ENCODE data around the gene PITPNM2. TPM values are rescaled to one million over a fixed set of nuclear protein-coding genes. Genes with fewer than 3 reads are reported as not detected.

The PITPNM2 gene
- total RNA-seq, 1 experiment from 2014 or later: 15.2 TPM

- H3K4me1 ChIP-seq (ENCODE audit: control insufficient read depth in 1 of 2, insufficient read depth in 2 of 2, low read length in 2 of 2): peaks cover 49 to 57% of the 10 kb centered on the region in 2 experiments
- H3K4me2 ChIP-seq (ENCODE audit: low read length): peak overlapping the region; percentile 84
- H3K27ac ChIP-seq (ENCODE audit: low read depth, low read length): peak overlapping the region; percentile 86
- no peak overlapping the region for H2AFZ ChIP-seq (ENCODE audit: low read depth, low read length, poor library complexity, severe bottlenecking)
- peak overlapping the region; percentile 57 for H3K9ac ChIP-seq (ENCODE audit: low read length)
- intact Hi-C loops (cut with micrococcal nuclease): loop anchor here (10.0 kb wide), 1 partner anchor 168 kb away; the partner anchor contains the start of gene OGFOD2
- no TSS peak for BruUV-seq (replicated peaks)
- no peaks in the 10 kb centered on the region for H3K27me3 ChIP-seq (ENCODE audit: insufficient read depth, low read length)
- ChIA-PET RAD21 (ENCODE audit: low non-redundant PET in 1 of 2, low total read pairs in 2 of 2, uncharacterized antibody in 2 of 2, unreplicated experiment in 2 of 2) (interaction anchor here in 1 of 2 experiments (1.2 kb wide), 1 partner anchor 99 kb away, joined by 3 read pairs; no protein-coding TSS in a partner anchor), POLR2A (interaction anchor here (0.9 kb wide), 1 partner anchor 90 kb away, joined by 3 read pairs; the partner anchor contains the start of genes MPHOSPH9 and MTRFR), CTCF (no interaction called here)
- TF ChIP-seq, protein P1, sequence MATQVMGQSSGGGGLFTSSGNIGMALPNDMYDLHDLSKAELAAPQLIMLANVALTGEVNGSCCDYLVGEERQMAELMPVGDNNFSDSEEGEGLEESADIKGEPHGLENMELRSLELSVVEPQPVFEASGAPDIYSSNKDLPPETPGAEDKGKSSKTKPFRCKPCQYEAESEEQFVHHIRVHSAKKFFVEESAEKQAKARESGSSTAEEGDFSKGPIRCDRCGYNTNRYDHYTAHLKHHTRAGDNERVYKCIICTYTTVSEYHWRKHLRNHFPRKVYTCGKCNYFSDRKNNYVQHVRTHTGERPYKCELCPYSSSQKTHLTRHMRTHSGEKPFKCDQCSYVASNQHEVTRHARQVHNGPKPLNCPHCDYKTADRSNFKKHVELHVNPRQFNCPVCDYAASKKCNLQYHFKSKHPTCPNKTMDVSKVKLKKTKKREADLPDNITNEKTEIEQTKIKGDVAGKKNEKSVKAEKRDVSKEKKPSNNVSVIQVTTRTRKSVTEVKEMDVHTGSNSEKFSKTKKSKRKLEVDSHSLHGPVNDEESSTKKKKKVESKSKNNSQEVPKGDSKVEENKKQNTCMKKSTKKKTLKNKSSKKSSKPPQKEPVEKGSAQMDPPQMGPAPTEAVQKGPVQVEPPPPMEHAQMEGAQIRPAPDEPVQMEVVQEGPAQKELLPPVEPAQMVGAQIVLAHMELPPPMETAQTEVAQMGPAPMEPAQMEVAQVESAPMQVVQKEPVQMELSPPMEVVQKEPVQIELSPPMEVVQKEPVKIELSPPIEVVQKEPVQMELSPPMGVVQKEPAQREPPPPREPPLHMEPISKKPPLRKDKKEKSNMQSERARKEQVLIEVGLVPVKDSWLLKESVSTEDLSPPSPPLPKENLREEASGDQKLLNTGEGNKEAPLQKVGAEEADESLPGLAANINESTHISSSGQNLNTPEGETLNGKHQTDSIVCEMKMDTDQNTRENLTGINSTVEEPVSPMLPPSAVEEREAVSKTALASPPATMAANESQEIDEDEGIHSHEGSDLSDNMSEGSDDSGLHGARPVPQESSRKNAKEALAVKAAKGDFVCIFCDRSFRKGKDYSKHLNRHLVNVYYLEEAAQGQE (IDR thresholded peaks at IDR 0.05; ENCODE audit: low read depth): no peak
- TF ChIP-seq ELF1 (IDR thresholded peaks at IDR 0.05; ENCODE audit: borderline replicate concordance, low read depth) (no peak), SRF (IDR thresholded peaks at IDR 0.05; ENCODE audit: low read depth) (no peak), EZH2phosphoT487 (IDR thresholded peaks at IDR 0.05; ENCODE audit: borderline replicate concordance) (no peak), SIN3A (IDR thresholded peaks at IDR 0.05; ENCODE audit: low read depth) (no peak), EGR1 (IDR thresholded peaks at IDR 0.05; ENCODE audit: low read depth) (no peak), RAD21 (IDR thresholded peaks at IDR 0.05; ENCODE audit: low read depth) (no peak), POLR2AphosphoS5 (IDR thresholded peaks at IDR 0.05; ENCODE audit: low read depth, low read length) (no peak), YY1 (IDR thresholded peaks at IDR 0.05; ENCODE audit: extremely low read depth, insufficient replicate concordance, low read depth, low read length) (no peak), TCF7L2 (IDR thresholded peaks at IDR 0.05; ENCODE audit: borderline replicate concordance, extremely low read depth, insufficient read depth, insufficient read length) (no peak), CBX3 (IDR thresholded peaks at IDR 0.05; ENCODE audit: low read depth) (no peak)
- TF ChIP-seq, protein P2, sequence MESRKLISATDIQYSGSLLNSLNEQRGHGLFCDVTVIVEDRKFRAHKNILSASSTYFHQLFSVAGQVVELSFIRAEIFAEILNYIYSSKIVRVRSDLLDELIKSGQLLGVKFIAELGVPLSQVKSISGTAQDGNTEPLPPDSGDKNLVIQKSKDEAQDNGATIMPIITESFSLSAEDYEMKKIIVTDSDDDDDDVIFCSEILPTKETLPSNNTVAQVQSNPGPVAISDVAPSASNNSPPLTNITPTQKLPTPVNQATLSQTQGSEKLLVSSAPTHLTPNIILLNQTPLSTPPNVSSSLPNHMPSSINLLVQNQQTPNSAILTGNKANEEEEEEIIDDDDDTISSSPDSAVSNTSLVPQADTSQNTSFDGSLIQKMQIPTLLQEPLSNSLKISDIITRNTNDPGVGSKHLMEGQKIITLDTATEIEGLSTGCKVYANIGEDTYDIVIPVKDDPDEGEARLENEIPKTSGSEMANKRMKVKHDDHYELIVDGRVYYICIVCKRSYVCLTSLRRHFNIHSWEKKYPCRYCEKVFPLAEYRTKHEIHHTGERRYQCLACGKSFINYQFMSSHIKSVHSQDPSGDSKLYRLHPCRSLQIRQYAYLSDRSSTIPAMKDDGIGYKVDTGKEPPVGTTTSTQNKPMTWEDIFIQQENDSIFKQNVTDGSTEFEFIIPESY (IDR thresholded peaks at IDR 0.05; ENCODE audit: extremely low read depth, insufficient replicate concordance, low read length): no peak
- H3K79me2 ChIP-seq (ENCODE audit: insufficient read depth, low read length): peaks cover 53% of the 10 kb centered on the region
- H3K9me3 ChIP-seq (ENCODE audit: control insufficient read depth in 1 of 2, insufficient read depth in 1 of 2, low read depth in 1 of 2, low read length in 2 of 2): no peaks in the 10 kb centered on the region
- DNase-seq (ENCODE audit: low read depth, low spot score): no peak
- peak overlapping the region in 1 of 2 experiments; percentile 52; a peak in 3 of 4 replicates for H3K4me3 ChIP-seq (replicated peaks in 1 of 2; ENCODE audit: low read depth in 1 of 2, low read length in 2 of 2)
- H3K9me2 ChIP-seq (ENCODE audit: insufficient read depth): no peaks in the 10 kb centered on the region
- no peaks in the 10 kb centered on the region for H4K20me1 ChIP-seq (ENCODE audit: insufficient read depth)
- ATAC-seq: no peak
- peaks cover 0 to under 1% of the 10 kb centered on the region in 2 experiments; a peak in 1 of 4 replicates for H3K36me3 ChIP-seq (ENCODE audit: control insufficient read depth in 1 of 2, insufficient read depth in 2 of 2, low read length in 2 of 2)
Measured at GRCh38 chr12:123142518-123142840, 8.4 kb downstream of the PITPNM2 start.

All from HCT116 (cell line).